Measurements from ENCODE around the gene RALGPS1.
A peak's percentile ranks its signal among the peaks of the same experiment; 100 is the strongest.
"Not testable (repeated sequence)": the region's sequence is repeated elsewhere in the genome, so short reads cannot be mapped to it uniquely, and the experiment has no call there.

The RALGPS1 gene

DNA sequence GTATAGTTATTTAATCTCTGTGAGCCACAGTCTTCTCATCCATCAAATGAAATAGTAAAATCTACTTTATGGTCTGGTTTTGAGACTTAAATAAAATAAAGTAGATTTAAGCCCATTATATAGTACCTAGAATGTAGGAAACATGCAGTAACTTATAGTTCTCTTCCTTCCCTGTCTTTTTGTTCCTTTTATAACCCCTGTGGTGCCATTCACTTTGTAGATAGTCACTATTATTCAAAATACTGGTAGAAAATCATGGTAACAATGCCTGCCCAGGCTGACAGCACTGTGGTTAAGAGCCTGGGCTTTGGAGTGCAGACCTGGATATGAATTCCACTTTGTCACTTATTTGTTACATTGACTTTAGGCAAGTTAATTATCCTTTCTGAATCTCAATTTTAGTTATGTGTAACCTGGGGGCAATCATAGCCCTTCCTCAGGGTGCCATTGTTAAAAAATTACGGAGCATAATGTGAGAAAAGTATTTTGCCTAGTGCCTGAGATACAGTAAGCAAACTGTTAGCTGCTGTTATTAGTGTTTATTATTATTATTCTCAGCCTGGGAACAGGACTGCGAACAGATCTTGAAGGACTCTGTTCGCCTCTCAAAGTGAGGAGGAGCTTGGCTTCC, 100.4 kb downstream of the RALGPS1 start:
- DNase-seq (ENCODE audit: low read depth), result no peak
- no peak overlapping the region for H3K4me3 ChIP-seq (ENCODE audit: low read length)
- TF ChIP-seq CTCF (conservative IDR thresholded peaks at IDR 0.05; ENCODE audit: low read length), result no peak

DNA sequence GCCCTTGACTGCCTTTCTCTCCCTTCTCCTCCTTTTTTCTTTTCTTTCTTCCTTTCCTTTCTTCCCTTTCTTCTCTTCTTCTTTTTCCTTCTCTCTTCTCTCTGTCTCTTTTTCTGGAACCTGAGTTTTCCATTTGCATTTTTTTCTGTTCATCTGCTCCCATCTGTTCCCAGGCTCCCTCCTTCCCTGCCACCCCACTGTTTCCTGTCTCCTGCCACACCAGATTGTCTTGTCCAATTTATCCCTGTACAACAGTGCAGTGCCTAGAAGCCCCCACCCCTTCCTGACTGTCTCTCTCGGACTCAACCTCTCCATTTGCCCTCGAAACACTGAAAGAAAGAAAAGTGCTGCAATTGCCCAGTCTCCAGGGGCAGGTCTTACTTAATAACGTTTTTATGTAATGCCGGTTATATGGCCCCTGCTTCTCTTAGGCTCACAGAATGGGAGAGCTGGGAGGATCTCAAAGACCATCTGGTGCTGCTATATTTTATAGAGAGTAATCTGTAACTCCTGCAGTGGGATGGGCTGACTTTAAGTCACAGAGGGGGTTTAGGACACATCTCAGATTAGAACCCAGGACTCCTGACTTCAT, 101.4 kb downstream of the RALGPS1 start:
- TF ChIP-seq CTCF (conservative IDR thresholded peaks at IDR 0.05; ENCODE audit: low read length), result no peak
- no peak overlapping the region for H3K4me3 ChIP-seq (ENCODE audit: low read length)
- DNase-seq (ENCODE audit: low read depth), result no peak

DNA sequence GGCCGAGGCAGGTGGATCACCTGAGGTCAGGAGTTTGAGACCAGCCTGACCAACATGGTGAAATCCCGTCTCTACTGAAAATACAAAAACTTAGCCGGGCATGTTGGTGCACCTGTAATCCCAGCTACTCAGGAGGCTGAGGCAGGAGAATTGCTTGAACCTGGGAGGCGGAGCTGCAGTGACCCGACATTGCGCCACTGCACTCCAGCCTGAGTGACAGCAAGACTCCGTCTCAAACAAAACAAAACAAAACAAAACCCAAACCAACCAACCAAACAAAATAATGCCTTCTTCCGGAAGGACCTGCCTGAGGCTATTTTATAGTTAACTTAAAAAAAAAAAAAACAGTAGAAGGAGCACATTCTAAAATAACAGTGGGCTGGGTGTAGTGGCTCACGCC, 103.4 kb downstream of the RALGPS1 start:
- not testable (repeated sequence) for H3K4me3 ChIP-seq (ENCODE audit: low read length); DNase-seq (ENCODE audit: low read depth)

GRCh38 chr9:127018935-127019334, 104.4 kb downstream of the RALGPS1 start:
- TF ChIP-seq CTCF (conservative IDR thresholded peaks at IDR 0.05; ENCODE audit: low read length), result no peak
- no peak overlapping the region for H3K4me3 ChIP-seq (ENCODE audit: low read length)
- peak; percentile 64 for DNase-seq (ENCODE audit: low read depth)

GRCh38 chr9:127020036-127020801, 105.6 kb downstream of the RALGPS1 start:
- no peak overlapping the region for H3K4me3 ChIP-seq (ENCODE audit: low read length)
- no peak for TF ChIP-seq CTCF (conservative IDR thresholded peaks at IDR 0.05; ENCODE audit: low read length)
- peak; percentile 56 for DNase-seq (ENCODE audit: low read depth)

DNA sequence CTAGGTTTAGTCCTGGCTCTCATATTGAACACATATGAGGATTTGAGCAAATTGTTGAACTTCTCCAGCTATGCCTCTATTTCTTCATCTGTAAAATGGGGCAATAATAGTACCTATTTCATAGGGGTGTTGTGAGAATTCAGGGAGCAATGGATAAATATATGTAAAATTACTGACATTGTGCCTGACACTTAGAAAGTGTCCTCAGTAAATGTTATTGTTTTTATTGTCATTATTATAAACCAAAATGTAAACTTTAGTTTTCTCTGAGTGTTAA, 106.2 kb downstream of the RALGPS1 start:
- no peak for TF ChIP-seq CTCF (conservative IDR thresholded peaks at IDR 0.05; ENCODE audit: low read length)
- no peak overlapping the region for H3K4me3 ChIP-seq (ENCODE audit: low read length)
- DNase-seq (ENCODE audit: low read depth), result no peak

GRCh38 chr9:127021664-127022363, 107.2 kb downstream of the RALGPS1 start:
- TF ChIP-seq CTCF (conservative IDR thresholded peaks at IDR 0.05; ENCODE audit: low read length), result no peak
- DNase-seq (ENCODE audit: low read depth), result peak; percentile 99
- H3K4me3 ChIP-seq (ENCODE audit: low read length), result no peak overlapping the region
